Osteocyte (in vitro differentiated cells): ENCODE measurements around the gene LANCL1. TPM values are rescaled to one million over a fixed set of nuclear protein-coding genes. Genes with fewer than 3 reads are reported as not detected.

Source experiments
- DNase-seq: peaks from one replicate; pipeline ENCODE4 v3.0.0; 2021; ENCODE audit warnings: mixed read lengths; ENCODE audit not compliant: unreplicated experiment; ENCODE audit errors: extremely low spot score
- H3K27ac Mint-ChIP-seq: one replicate; pipeline ENCODE4 v1.8.0; 2021; ENCODE audit warnings: mild to moderate bottlenecking, mixed read lengths; ENCODE audit not compliant: unreplicated experiment
- H3K27me3 Mint-ChIP-seq: one replicate; pipeline ENCODE4 v1.8.0; 2021; ENCODE audit warnings: mixed read lengths; ENCODE audit not compliant: unreplicated experiment
- H3K36me3 Mint-ChIP-seq: one replicate; pipeline ENCODE4 v1.8.0; 2021; ENCODE audit warnings: mixed read lengths; ENCODE audit not compliant: unreplicated experiment
- H3K4me1 Mint-ChIP-seq: one replicate; pipeline ENCODE4 v1.8.0; 2021; ENCODE audit warnings: mixed read lengths; ENCODE audit not compliant: unreplicated experiment
- H3K4me3 Mint-ChIP-seq: one replicate; pipeline ENCODE4 v1.8.0; 2021; ENCODE audit warnings: mild to moderate bottlenecking, moderate library complexity, mixed read lengths; ENCODE audit not compliant: unreplicated experiment
- H3K9me3 Mint-ChIP-seq: one replicate; pipeline ENCODE4 v1.8.0; 2021; ENCODE audit warnings: mixed read lengths; ENCODE audit not compliant: unreplicated experiment
- CTCF ChIP-seq: fragments of 200-600 bp; sonication (generic); IDR thresholded peaks from 2 replicates; pipeline ENCODE4 v1.5.0; 2021; ENCODE audit warnings: antibody characterized with exemption, mild to moderate bottlenecking, moderate library complexity
- long read RNA-seq: library from polyadenylated mRNA; unstranded; transcript quantifications from one replicate; pipeline ENCODE4 v2.0.0, GENCODE V29; 2021
- total RNA-seq: library from RNA; stranded (reverse); gene quantifications from 2 replicates; pipeline ENCODE4 v1.2.1, GENCODE V29; 2021

LANCL1 gene
- total RNA-seq: 65.2 and 67.3 TPM in 2 replicates
- long read RNA-seq, full-length matches to known transcripts: 110 of 146 reads
- long read RNA-seq, partial matches to known transcripts: 11 of 146 reads
- long read RNA-seq, other reads (novel, unspliced or antisense): 25 of 146 reads

- H3K9me3 Mint-ChIP-seq: no peaks in the 10 kb centered on the region
- peaks cover 7% of the 10 kb centered on the region for H3K36me3 Mint-ChIP-seq
- peak within 1 kb of the TSS; percentile 96 for H3K4me3 Mint-ChIP-seq
- peaks cover 29% of the 10 kb centered on the region for H3K4me1 Mint-ChIP-seq
- peak within 1 kb of the TSS; percentile 91 for H3K27ac Mint-ChIP-seq
- peak; percentile 91 for DNase-seq
- H3K27me3 Mint-ChIP-seq: no peaks in the 10 kb centered on the region
- no peak for TF ChIP-seq CTCF
These were observed at the start of gene LANCL1 for GRCh38 chr2:210476194-210477128. TSS of gene LANCL1 (minus strand) at chr2:210476759. CDS start at chr2:210476396, 363 bp downstream.

- H3K9me3 Mint-ChIP-seq: no peaks in the 10 kb centered on the region
- no peak for TF ChIP-seq CTCF
- H3K4me1 Mint-ChIP-seq: no peaks in the 10 kb centered on the region
- no peak for DNase-seq
- H3K36me3 Mint-ChIP-seq: no peaks in the 10 kb centered on the region
- no peaks in the 10 kb centered on the region for H3K27me3 Mint-ChIP-seq
- no peak overlapping the region for H3K27ac Mint-ChIP-seq
- H3K4me3 Mint-ChIP-seq: no peak overlapping the region
These were observed 48.0 kb upstream of the LANCL1 start for GRCh38 chr2:210524533-210524932.

- Mint-ChIP-seq H3K27ac (no peak overlapping the region), H3K27me3 (no peaks in the 10 kb centered on the region), H3K4me1 (no peaks in the 10 kb centered on the region), H3K9me3 (no peaks in the 10 kb centered on the region), H3K4me3 (no peak overlapping the region), H3K36me3 (no peaks in the 10 kb centered on the region)
- no peak for DNase-seq
- no peak for TF ChIP-seq CTCF
These were observed 47.2 kb upstream of the LANCL1 start for GRCh38 chr2:210523650-210524289.

GRCh38 chr2:210522399-210522798, 45.8 kb upstream of the LANCL1 start:
- Mint-ChIP-seq H3K4me3 (no peak overlapping the region), H3K27me3 (no peaks in the 10 kb centered on the region), H3K27ac (no peak overlapping the region), H3K4me1 (no peaks in the 10 kb centered on the region), H3K36me3 (no peaks in the 10 kb centered on the region), H3K9me3 (no peaks in the 10 kb centered on the region)
- TF ChIP-seq CTCF: no peak
- no peak for DNase-seq

- Mint-ChIP-seq H3K27ac (no peak overlapping the region), H3K27me3 (no peaks in the 10 kb centered on the region), H3K4me3 (no peak overlapping the region), H3K4me1 (no peaks in the 10 kb centered on the region), H3K9me3 (peaks cover 10% of the 10 kb centered on the region), H3K36me3 (no peaks in the 10 kb centered on the region)
- DNase-seq: no peak
- TF ChIP-seq CTCF: no peak
These were observed 43.0 kb upstream of the LANCL1 start for GRCh38 chr2:210519594-210519993.
